WERI-Rb-1 (cell line): ENCODE results near the gene HOXD3.

Source experiments
- DNase-seq: peaks from one replicate; pipeline ENCODE4 v3.0.0-alpha.2; 2020
- H3K27ac ChIP-seq: fragments of 250-450 bp; sonication (Bioruptor Pico); 2 replicates; pipeline ENCODE4 v1.5.1; 2020; ENCODE audit warnings: mild to moderate bottlenecking, moderate library complexity
- H3K27me3 ChIP-seq: fragments of 250-450 bp; sonication (Bioruptor Pico); 2 replicates; pipeline ENCODE4 v1.5.1; 2021; ENCODE audit warnings: mild to moderate bottlenecking, low read depth, moderate library complexity; ENCODE audit not compliant: insufficient read depth, severe bottlenecking
- H3K36me3 ChIP-seq: fragments of 250-450 bp; sonication (Bioruptor Pico); 2 replicates; pipeline ENCODE4 v1.5.1; 2020; ENCODE audit warnings: mild to moderate bottlenecking, moderate library complexity
- H3K4me3 ChIP-seq: 2 replicates; pipeline ENCODE4 v1.5.1; 2011; ENCODE audit warnings: low read depth, mild to moderate bottlenecking, control low read depth, low read length
- H3K9me3 ChIP-seq: fragments of 250-450 bp; sonication (Bioruptor Pico); 2 replicates; pipeline ENCODE4 v1.5.1; 2021; ENCODE audit warnings: mild to moderate bottlenecking, moderate library complexity; ENCODE audit not compliant: severe bottlenecking
- CTCF ChIP-seq: IDR thresholded peaks from 2 replicates; pipeline ENCODE4 v1.5.1; 2011; ENCODE audit warnings: low read depth, mild to moderate bottlenecking, control low read depth, inconsistent platforms, low read length

HOXD3 gene

GRCh38 chr2:176121190-176122051 is 35.7 kb upstream of the HOXD3 start:
- peaks cover 98% of the 10 kb centered on the region for H3K27me3 ChIP-seq

GRCh38 chr2:176122052-176122682 is 34.9 kb upstream of the HOXD3 start:
- no peaks in the 10 kb centered on the region for H3K36me3 ChIP-seq
- H3K27ac ChIP-seq = no peak overlapping the region

More at GRCh38 chr2:176121190-176122051, 35.7 kb upstream of the HOXD3 start:
- H3K4me3 ChIP-seq = no peak overlapping the region
- no peak for TF ChIP-seq CTCF
- no peak for DNase-seq
- peaks cover 18% of the 10 kb centered on the region for H3K9me3 ChIP-seq
- no peaks in the 10 kb centered on the region for H3K36me3 ChIP-seq
- no peak overlapping the region for H3K27ac ChIP-seq

GRCh38 chr2:176122683-176123410 is 34.3 kb upstream of the HOXD3 start, which contains the start of gene HOXD9:
Gene HOXD9 (plus strand): TSS chr2:176122719. CDS start chr2:176122769, 50 bp downstream.
- H3K27ac ChIP-seq = peak within 1 kb of the TSS; percentile 27; the same call in 1 of the 2 replicates
- H3K4me3 ChIP-seq = peak within 1 kb of the TSS; percentile 44
- no peak for TF ChIP-seq CTCF
- no peaks in the 10 kb centered on the region for H3K36me3 ChIP-seq
- H3K9me3 ChIP-seq = peaks cover 7% of the 10 kb centered on the region
- H3K27me3 ChIP-seq = peaks cover 98% of the 10 kb centered on the region
- DNase-seq = peak; percentile 61

More at GRCh38 chr2:176122052-176122682, 34.9 kb upstream of the HOXD3 start:
- Histone ChIP-seq H3K27me3 (peaks cover 98% of the 10 kb centered on the region), H3K9me3 (peaks cover 11% of the 10 kb centered on the region), H3K4me3 (peak overlapping the region; percentile 44)
- no peak for TF ChIP-seq CTCF
- no peak for DNase-seq

GRCh38 chr2:176123411-176124109 is 33.5 kb upstream of the HOXD3 start:
- H3K27ac ChIP-seq = no peak overlapping the region

More at GRCh38 chr2:176123411-176124109, 33.5 kb upstream of the HOXD3 start:
- Histone ChIP-seq H3K4me3 (peak overlapping the region; percentile 44; the same call in 1 of the 2 replicates), H3K36me3 (no peaks in the 10 kb centered on the region), H3K9me3 (peaks cover 7% of the 10 kb centered on the region), H3K27me3 (peaks cover 98% of the 10 kb centered on the region)
- DNase-seq = no peak
- no peak for TF ChIP-seq CTCF
